ENCODE data around the gene TGFBR3L. TPM values are rescaled to one million over a fixed set of nuclear protein-coding genes. Genes with fewer than 3 reads are reported as not detected.

Gene TGFBR3L
- total and polyA plus RNA-seq, 2 of the 13 experiments (the other 11 are each of a cell fraction or from before 2014, with no cell fraction given): 0.20 to 1.0 TPM

DNA sequence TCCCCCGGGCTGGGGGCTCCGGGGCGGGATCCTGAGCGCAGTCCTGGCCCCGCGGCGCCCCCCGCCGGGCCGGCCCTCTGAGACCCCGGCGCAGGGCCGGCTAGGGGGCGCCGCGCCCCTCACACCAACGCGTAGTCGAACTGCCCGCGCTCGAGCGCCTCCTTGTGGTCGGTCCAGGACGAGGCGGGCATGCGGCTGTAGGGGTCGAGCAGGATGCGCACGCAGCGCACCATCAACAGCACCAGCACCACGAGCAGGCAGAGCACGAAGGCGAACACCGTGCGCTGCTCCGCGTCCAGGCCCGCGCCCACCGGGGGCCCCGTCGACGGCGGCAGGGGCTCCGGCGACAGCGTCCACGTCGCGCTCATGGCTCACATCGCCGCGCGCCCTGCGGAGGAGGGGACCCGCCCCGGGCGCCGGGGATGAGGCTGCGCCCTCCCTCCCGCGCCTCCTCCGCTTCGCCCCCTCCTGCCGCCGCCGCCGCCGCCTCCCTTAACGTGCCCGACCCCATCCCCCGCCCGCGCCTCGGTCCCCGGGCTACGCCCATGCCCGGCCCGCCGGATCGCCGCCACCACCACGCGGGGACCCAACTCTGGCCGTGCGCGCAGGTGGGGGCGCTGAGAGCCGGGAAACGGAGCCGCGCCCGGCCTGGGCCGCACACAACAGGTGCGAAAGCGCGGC lies 10.7 kb downstream of the TGFBR3L start (continued):
- TF ChIP-seq ZNF12 (CRISPR knock-in tag; IDR thresholded peaks at IDR 0.05) (0 out of 2 replicates have a peak, but pooled peaks have one; percentile 24), ZNF772 (CRISPR knock-in tag; IDR thresholded peaks at IDR 0.05) (peak; percentile 53; the same call in 1 of the 2 replicates), SMARCC2 (IDR thresholded peaks at IDR 0.05) (no peak), ZNF446 (CRISPR knock-in tag; IDR thresholded peaks at IDR 0.05) (peak; percentile 54; the same call in 1 of the 2 replicates), ZSCAN20 (CRISPR knock-in tag; IDR thresholded peaks at IDR 0.05; ENCODE audit: borderline replicate concordance) (0 out of 2 replicates have a peak, but pooled peaks have one; percentile 67), FOXK2 (IDR thresholded peaks at IDR 0.05) (no peak), ZMYM2 (CRISPR knock-in tag; IDR thresholded peaks at IDR 0.05) (no peak), NCOA1 (CRISPR knock-in tag; IDR thresholded peaks at IDR 0.05) (no peak), ZNF343 (CRISPR knock-in tag; IDR thresholded peaks at IDR 0.05) (no peak), MXD4 (CRISPR knock-in tag; IDR thresholded peaks at IDR 0.05) (peak; percentile 70), TOPORS (CRISPR knock-in tag; IDR thresholded peaks at IDR 0.05) (peak; percentile 50; the same call in 1 of the 2 replicates)
- TF ChIP-seq, protein P1, sequence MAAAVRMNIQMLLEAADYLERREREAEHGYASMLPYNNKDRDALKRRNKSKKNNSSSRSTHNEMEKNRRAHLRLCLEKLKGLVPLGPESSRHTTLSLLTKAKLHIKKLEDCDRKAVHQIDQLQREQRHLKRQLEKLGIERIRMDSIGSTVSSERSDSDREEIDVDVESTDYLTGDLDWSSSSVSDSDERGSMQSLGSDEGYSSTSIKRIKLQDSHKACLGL (CRISPR knock-in tag; IDR thresholded peaks at IDR 0.05): peak; percentile 89
- TF ChIP-seq, protein P2, sequence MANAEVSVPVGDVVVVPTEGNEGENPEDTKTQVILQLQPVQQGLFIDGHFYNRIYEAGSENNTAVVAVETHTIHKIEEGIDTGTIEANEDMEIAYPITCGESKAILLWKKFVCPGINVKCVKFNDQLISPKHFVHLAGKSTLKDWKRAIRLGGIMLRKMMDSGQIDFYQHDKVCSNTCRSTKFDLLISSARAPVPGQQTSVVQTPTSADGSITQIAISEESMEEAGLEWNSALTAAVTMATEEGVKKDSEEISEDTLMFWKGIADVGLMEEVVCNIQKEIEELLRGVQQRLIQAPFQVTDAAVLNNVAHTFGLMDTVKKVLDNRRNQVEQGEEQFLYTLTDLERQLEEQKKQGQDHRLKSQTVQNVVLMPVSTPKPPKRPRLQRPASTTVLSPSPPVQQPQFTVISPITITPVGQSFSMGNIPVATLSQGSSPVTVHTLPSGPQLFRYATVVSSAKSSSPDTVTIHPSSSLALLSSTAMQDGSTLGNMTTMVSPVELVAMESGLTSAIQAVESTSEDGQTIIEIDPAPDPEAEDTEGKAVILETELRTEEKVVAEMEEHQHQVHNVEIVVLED (CRISPR knock-in tag; IDR thresholded peaks at IDR 0.05; ENCODE audit: borderline replicate concordance): peak; percentile 37; the same call in 1 of the 2 replicates
- TF ChIP-seq, protein P3, sequence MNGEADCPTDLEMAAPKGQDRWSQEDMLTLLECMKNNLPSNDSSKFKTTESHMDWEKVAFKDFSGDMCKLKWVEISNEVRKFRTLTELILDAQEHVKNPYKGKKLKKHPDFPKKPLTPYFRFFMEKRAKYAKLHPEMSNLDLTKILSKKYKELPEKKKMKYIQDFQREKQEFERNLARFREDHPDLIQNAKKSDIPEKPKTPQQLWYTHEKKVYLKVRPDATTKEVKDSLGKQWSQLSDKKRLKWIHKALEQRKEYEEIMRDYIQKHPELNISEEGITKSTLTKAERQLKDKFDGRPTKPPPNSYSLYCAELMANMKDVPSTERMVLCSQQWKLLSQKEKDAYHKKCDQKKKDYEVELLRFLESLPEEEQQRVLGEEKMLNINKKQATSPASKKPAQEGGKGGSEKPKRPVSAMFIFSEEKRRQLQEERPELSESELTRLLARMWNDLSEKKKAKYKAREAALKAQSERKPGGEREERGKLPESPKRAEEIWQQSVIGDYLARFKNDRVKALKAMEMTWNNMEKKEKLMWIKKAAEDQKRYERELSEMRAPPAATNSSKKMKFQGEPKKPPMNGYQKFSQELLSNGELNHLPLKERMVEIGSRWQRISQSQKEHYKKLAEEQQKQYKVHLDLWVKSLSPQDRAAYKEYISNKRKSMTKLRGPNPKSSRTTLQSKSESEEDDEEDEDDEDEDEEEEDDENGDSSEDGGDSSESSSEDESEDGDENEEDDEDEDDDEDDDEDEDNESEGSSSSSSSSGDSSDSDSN (CRISPR knock-in tag; IDR thresholded peaks at IDR 0.05): peak; percentile 17; the same call in 1 of the 2 replicates
- TF ChIP-seq, protein P4, sequence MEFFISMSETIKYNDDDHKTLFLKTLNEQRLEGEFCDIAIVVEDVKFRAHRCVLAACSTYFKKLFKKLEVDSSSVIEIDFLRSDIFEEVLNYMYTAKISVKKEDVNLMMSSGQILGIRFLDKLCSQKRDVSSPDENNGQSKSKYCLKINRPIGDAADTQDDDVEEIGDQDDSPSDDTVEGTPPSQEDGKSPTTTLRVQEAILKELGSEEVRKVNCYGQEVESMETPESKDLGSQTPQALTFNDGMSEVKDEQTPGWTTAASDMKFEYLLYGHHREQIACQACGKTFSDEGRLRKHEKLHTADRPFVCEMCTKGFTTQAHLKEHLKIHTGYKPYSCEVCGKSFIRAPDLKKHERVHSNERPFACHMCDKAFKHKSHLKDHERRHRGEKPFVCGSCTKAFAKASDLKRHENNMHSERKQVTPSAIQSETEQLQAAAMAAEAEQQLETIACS (CRISPR knock-in tag; IDR thresholded peaks at IDR 0.05): peak; percentile 68
- TF ChIP-seq, protein P5, sequence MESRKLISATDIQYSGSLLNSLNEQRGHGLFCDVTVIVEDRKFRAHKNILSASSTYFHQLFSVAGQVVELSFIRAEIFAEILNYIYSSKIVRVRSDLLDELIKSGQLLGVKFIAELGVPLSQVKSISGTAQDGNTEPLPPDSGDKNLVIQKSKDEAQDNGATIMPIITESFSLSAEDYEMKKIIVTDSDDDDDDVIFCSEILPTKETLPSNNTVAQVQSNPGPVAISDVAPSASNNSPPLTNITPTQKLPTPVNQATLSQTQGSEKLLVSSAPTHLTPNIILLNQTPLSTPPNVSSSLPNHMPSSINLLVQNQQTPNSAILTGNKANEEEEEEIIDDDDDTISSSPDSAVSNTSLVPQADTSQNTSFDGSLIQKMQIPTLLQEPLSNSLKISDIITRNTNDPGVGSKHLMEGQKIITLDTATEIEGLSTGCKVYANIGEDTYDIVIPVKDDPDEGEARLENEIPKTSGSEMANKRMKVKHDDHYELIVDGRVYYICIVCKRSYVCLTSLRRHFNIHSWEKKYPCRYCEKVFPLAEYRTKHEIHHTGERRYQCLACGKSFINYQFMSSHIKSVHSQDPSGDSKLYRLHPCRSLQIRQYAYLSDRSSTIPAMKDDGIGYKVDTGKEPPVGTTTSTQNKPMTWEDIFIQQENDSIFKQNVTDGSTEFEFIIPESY (CRISPR knock-in tag; IDR thresholded peaks at IDR 0.05): peak; percentile 55; the same call in 1 of the 2 replicates

Data from HepG2 (cell line).